Measurements from ENCODE around the gene MYO7B.

The MYO7B gene

GRCh38 chr2:127636248-127637235 is 101.1 kb downstream of the MYO7B start:
- TF ChIP-seq CTCF (IDR thresholded peaks at IDR 0.05; ENCODE audit: low read depth, low read length, missing control alignments), result no peak
- no peak for DNase-seq (ENCODE audit: extremely low read depth, low read depth)

DNA sequence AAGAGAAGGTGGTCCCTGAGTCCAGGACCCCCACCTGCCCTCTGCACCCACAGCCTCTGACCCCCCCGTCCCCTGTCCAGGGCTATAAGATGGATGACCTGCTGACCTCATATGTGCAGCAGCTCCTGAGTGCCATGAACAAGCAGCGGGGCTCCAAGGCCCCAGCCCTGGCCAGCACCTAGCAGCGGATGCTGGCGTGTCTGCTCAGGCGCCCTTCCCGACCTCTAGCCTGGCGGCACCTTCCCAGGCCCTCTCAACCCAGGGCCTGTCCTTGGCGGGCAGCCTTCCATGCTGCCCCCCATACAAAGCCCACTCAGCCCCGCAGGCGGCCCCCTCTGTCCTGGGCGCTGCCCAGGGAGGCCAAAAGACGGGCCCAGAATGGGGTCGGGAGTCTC is 101.8 kb downstream of the MYO7B start:
- DNase-seq (ENCODE audit: extremely low read depth, low read depth), result no peak
- TF ChIP-seq CTCF (IDR thresholded peaks at IDR 0.05; ENCODE audit: low read depth, low read length, missing control alignments), result no peak
- H3K4me3 ChIP-seq (replicated peaks; ENCODE audit: low read depth, low read length), result no peak overlapping the region

More at GRCh38 chr2:127636248-127637235, 101.1 kb downstream of the MYO7B start:
- no peak overlapping the region for H3K4me3 ChIP-seq (replicated peaks; ENCODE audit: low read depth, low read length)

- peak; percentile 66 for DNase-seq (ENCODE audit: extremely low read depth, low read depth)
- no peak overlapping the region for H3K4me3 ChIP-seq (replicated peaks; ENCODE audit: low read depth, low read length)
- TF ChIP-seq CTCF (IDR thresholded peaks at IDR 0.05; ENCODE audit: low read depth, low read length, missing control alignments), result no peak
Observed at GRCh38 chr2:127637725-127638252, 102.3 kb downstream of the MYO7B start.

- no peak overlapping the region for H3K4me3 ChIP-seq (replicated peaks; ENCODE audit: low read depth, low read length)
- DNase-seq (ENCODE audit: extremely low read depth, low read depth), result no peak
Observed at GRCh38 chr2:127638361-127639110, 103.1 kb downstream of the MYO7B start.

DNA sequence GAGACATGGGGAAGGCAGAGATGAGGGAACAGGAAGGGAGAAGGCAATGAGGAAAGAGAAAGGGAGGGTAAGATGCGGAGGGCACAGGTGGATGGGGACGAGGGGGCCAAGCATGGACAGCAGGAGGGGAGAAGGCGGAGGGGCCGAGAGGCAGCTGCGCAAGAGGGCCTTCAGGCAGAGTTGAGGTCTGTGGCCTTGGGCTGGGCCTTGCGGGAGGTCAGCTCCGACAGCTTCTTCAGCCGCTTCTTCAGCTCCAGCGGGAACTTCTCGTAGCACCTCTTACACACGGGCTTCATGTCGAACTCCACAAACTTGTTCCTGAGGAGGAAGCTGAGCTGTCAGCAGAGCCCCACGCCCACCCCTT is 103.6 kb downstream of the MYO7B start:
- H3K4me3 ChIP-seq (replicated peaks; ENCODE audit: low read depth, low read length), result no peak overlapping the region
- no peak for TF ChIP-seq CTCF (IDR thresholded peaks at IDR 0.05; ENCODE audit: low read depth, low read length, missing control alignments)
- no peak for DNase-seq (ENCODE audit: extremely low read depth, low read depth)

More at GRCh38 chr2:127638361-127639110, 103.1 kb downstream of the MYO7B start:
- no peak for TF ChIP-seq CTCF (IDR thresholded peaks at IDR 0.05; ENCODE audit: low read depth, low read length, missing control alignments)

DNA sequence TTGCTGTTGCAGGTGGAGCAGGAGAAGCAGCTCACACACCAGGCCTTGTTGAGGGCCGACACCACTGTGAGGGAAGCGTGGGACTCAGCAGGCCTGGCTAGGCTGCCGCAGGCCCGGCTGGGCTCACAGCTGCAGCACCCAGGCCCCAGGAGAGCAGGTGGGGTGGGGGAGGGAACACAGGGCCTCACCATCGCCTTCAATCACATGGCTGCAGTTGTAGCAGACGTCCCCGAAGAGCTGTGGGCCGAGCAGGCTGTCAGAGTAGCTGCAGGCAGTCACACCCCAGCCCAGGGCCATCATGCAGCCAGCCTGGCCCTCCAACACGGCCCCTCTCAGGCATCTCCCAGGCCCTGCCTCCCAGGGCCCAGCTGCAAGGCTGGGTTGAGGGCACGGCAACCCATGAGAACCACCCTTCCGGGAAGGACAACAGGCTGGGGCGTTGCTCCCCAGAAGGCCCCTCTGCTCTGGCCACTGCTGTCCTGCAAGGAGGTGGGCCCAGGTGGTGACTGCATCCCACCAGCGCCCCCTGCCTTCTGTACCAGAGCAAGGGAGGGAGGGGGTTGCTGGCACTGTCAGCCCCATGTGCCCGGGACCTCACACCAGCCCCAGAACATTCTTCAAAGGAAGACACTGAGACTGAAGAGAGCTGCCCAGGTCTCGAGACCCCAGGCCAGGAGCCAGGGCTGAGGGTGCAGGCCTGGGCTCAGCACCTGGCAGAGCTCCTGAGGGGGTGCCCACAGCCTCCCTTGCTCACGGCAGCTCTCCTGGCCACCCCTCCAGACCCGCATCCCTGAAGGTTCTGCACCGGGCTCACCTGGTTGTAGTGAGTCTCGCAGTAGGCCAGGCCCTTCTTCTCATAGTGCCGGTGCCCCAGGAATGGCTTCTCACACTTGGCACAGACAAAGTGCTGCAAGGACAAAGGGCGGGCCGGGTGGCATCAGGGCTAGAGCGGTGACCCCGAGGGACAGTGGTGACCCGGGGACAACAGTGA is 104.9 kb downstream of the MYO7B start:
- DNase-seq (ENCODE audit: extremely low read depth, low read depth), result no peak
- no peak overlapping the region for H3K4me3 ChIP-seq (replicated peaks; ENCODE audit: low read depth, low read length)
- peak; percentile 31 for TF ChIP-seq CTCF (IDR thresholded peaks at IDR 0.05; ENCODE audit: low read depth, low read length, missing control alignments)
